Dendritic cell treated with granulocyte-macrophage colony-stimulating factor and Interleukin-4, amounts not matched to agents 40 ng/mL and 50 ng/mL, for 4 days (primary cell): ENCODE data around the gene UBR4.

ENCODE experiments used
- H3K27ac Mint-ChIP-seq: one replicate; pipeline ENCODE4 v1.8.0; 2022; ENCODE audit warnings: mild to moderate bottlenecking, mixed read lengths
- H3K27me3 Mint-ChIP-seq: one replicate; pipeline ENCODE4 v1.8.0; 2022; ENCODE audit warnings: mild to moderate bottlenecking, mixed read lengths
- H3K36me3 Mint-ChIP-seq: one replicate; pipeline ENCODE4 v1.8.0; 2022; ENCODE audit warnings: low read depth, mixed read lengths
- H3K4me1 Mint-ChIP-seq: one replicate; pipeline ENCODE4 v1.8.0; 2022; ENCODE audit warnings: low read depth, mixed read lengths
- H3K4me3 Mint-ChIP-seq: one replicate; pipeline ENCODE4 v1.8.0; 2022; ENCODE audit warnings: mild to moderate bottlenecking, moderate library complexity, mixed read lengths
- H3K9me3 Mint-ChIP-seq: one replicate; pipeline ENCODE4 v1.8.0; 2022; ENCODE audit warnings: mixed read lengths
- intact Hi-C: fragments of 100-400 bp; cut with micrococcal nuclease; formaldehyde crosslinking; loops from one replicate; pipeline ENCODE4 v1.15.0; 2022

Gene UBR4

GRCh38 chr1:19208710-19209438 lies 1.2 kb downstream of the UBR4 start:
- H3K36me3 Mint-ChIP-seq = peaks cover 38% of the 10 kb centered on the region
- intact Hi-C loops = no loop called here
- H3K27me3 Mint-ChIP-seq = no peaks in the 10 kb centered on the region

GRCh38 chr1:19206947-19207346 lies 3.1 kb downstream of the UBR4 start:
- no peak overlapping the region for H3K27ac Mint-ChIP-seq
- intact Hi-C loops = no loop called here
- no peaks in the 10 kb centered on the region for H3K27me3 Mint-ChIP-seq

More at GRCh38 chr1:19208710-19209438, 1.2 kb downstream of the UBR4 start:
- H3K4me3 Mint-ChIP-seq = peak overlapping the region; percentile 84
- H3K27ac Mint-ChIP-seq = peak overlapping the region; percentile 93
- H3K4me1 Mint-ChIP-seq = peaks cover 59% of the 10 kb centered on the region
- H3K9me3 Mint-ChIP-seq = no peaks in the 10 kb centered on the region

DNA sequence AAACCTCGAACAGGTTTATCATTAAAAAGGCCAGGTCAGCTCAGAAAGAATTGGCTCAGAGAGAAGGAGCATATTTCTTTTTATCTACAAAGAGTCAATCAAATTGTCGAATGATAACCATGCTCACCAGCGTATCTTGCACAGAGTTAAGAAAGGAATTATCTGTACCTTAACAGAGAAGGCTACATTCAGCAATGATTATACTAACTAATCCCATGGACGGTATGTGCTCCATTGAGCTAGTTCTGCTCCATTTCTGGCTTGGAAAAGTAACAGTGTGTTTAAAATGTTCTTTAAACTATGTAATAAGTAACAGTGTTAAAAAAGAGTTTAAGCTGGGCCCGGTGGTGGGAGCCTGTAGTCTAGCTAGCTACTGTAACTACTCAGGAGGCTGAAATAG lies 4.2 kb downstream of the UBR4 start:
- Mint-ChIP-seq H3K4me1 (peaks cover 40% of the 10 kb centered on the region), H3K27me3 (no peaks in the 10 kb centered on the region), H3K27ac (peak overlapping the region; percentile 85), H3K36me3 (peaks cover 37% of the 10 kb centered on the region), H3K9me3 (no peaks in the 10 kb centered on the region), H3K4me3 (no peak overlapping the region)
- intact Hi-C loops = no loop called here

More at GRCh38 chr1:19206947-19207346, 3.1 kb downstream of the UBR4 start:
- peaks cover 29% of the 10 kb centered on the region for H3K36me3 Mint-ChIP-seq
- no peak overlapping the region for H3K4me3 Mint-ChIP-seq
- no peaks in the 10 kb centered on the region for H3K9me3 Mint-ChIP-seq
- H3K4me1 Mint-ChIP-seq = peaks cover 47% of the 10 kb centered on the region

DNA sequence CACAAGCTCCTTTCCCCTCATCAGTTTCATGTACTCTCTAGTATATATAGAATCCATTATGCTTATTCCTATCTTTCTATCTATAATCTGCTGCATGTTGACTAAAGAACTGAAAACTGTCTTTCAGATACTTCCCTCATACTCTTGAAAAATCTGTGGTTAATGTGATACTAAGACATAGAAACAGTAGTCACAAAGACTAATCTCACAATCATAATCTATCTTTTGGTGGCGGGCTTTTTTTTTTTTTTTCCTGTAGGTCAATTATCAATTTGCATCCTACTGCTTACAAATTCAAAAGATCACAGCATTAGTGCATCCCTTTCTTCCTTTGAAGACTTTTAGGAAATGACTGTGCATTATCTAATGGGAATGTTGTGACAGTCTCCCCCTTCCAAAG lies 4.7 kb downstream of the UBR4 start:
- Mint-ChIP-seq H3K4me3 (no peak overlapping the region), H3K4me1 (peaks cover 37% of the 10 kb centered on the region), H3K36me3 (peaks cover 37% of the 10 kb centered on the region), H3K27ac (peak overlapping the region; percentile 85), H3K27me3 (no peaks in the 10 kb centered on the region), H3K9me3 (no peaks in the 10 kb centered on the region)
- intact Hi-C loops = no loop called here

DNA sequence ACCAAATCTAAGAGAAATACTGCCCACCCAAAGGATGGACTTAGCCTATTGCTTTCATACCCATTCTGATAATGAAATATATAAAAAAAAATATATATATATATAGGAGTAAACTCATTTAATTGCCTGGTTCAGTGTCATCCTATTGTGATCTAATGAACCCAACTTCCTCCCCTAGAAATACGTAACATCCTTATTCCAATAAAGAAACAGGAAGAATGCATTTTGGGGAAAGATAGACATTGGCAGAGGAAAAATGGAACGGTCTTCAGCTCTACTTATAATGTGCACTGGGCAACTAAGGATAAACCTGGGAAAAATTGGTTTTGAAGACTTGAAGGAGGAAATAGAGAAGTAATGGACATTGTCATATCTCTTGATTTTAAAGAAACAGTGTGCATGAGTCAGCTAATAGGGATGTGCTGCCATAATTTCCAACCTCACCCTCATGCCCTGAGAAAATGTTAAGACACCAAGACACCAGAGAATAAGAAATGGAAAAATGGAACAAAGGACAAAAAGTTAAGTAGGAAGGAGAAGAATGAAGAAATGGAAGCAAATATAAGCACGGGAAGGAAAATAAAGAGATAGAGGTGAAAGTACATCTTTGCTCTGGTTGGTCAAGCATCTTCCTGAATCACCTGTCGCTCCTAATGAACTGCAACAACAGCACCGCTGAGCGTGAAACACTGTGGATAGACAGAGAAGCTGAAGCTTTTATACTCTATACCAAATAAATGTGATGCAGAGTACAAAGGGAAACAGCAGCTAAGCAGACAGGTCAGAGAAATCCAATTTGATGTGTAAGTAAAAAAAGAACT lies 5.4 kb downstream of the UBR4 start:
- Mint-ChIP-seq H3K9me3 (no peaks in the 10 kb centered on the region), H3K4me1 (peaks cover 37% of the 10 kb centered on the region), H3K27ac (peak overlapping the region; percentile 85), H3K36me3 (peaks cover 38% of the 10 kb centered on the region), H3K27me3 (no peaks in the 10 kb centered on the region), H3K4me3 (peak overlapping the region; percentile 61)
- intact Hi-C loops = no loop called here

DNA sequence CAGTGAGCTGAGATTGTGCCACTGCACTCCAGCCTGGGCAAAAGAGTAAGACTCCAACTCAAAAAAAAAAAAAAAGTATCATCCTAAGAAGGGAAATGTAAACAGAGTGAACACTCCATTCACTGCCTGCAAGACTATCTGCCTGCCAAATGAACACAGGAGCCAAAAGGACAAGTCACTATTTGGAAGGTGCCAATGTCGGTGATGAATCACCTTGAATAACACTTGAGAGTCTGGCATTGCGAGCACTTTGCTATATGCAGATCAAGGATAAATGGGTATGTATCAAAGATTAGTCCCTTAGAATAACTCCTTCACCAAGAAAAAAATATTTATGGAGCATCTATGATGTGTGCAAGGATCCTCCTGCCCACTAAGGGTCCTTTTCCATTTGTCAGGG lies 6.6 kb downstream of the UBR4 start:
- intact Hi-C loops = no loop called here
- Mint-ChIP-seq H3K27ac (peak overlapping the region; percentile 85), H3K36me3 (peaks cover 45% of the 10 kb centered on the region), H3K4me3 (no peak overlapping the region), H3K4me1 (peaks cover 36% of the 10 kb centered on the region), H3K9me3 (no peaks in the 10 kb centered on the region), H3K27me3 (no peaks in the 10 kb centered on the region)

DNA sequence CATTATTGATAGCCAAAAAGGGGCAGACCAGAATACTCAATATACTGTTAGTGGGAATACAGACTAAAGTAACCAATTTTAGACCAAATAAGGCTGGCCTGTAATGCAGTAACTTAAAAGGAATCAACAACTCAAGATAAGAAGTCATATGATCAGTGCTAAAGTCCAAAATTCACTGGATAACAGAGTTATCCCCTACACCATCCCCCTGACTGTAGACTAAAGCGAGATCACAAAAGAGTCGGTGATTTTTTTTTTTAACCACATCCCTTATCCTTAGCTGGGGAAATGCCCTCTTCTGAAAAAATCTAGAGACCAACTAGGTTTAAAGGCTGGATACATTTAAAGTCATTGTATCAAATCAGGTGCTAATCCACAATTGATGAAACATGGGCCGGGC lies 7.7 kb downstream of the UBR4 start:
- no peaks in the 10 kb centered on the region for H3K9me3 Mint-ChIP-seq
- H3K36me3 Mint-ChIP-seq = peaks cover 55% of the 10 kb centered on the region
- no peak overlapping the region for H3K27ac Mint-ChIP-seq
- no peak overlapping the region for H3K4me3 Mint-ChIP-seq
- no peaks in the 10 kb centered on the region for H3K27me3 Mint-ChIP-seq
- intact Hi-C loops = no loop called here
- H3K4me1 Mint-ChIP-seq = peaks cover 26% of the 10 kb centered on the region

DNA sequence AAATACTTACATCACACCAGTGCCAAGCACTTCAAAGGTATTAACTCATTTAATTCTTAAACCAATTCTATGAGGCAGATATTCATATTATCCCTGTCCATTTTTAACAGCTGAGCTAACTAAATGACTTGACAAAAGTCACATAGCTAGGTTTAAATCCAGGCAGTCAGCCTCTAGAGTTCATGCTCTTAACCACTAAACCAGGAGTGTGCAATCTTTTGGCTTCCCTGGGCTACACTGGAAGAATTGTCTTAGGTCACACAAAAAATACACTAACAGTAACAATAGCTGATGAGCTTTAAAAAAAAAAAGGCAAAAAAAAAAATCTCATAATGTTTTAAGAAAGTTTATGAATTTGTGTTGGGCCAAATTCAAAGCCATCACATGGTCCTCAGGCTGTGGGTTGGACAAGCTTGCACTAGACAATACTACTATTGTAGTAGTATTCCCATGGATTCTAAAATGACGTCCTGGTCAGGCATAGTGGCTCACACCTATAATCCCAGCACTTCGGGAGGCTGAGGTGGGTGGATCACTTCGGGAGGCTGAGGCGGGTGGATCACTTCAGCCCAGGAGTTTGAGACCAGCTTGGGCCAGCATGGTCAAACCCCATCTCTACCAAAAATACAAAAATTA lies 10.0 kb downstream of the UBR4 start:
- Mint-ChIP-seq H3K36me3 (peaks cover 78% of the 10 kb centered on the region), H3K4me3 (no peak overlapping the region), H3K27ac (no peak overlapping the region), H3K4me1 (peaks cover 8% of the 10 kb centered on the region), H3K9me3 (no peaks in the 10 kb centered on the region), H3K27me3 (no peaks in the 10 kb centered on the region)
- intact Hi-C loops = no loop called here

DNA sequence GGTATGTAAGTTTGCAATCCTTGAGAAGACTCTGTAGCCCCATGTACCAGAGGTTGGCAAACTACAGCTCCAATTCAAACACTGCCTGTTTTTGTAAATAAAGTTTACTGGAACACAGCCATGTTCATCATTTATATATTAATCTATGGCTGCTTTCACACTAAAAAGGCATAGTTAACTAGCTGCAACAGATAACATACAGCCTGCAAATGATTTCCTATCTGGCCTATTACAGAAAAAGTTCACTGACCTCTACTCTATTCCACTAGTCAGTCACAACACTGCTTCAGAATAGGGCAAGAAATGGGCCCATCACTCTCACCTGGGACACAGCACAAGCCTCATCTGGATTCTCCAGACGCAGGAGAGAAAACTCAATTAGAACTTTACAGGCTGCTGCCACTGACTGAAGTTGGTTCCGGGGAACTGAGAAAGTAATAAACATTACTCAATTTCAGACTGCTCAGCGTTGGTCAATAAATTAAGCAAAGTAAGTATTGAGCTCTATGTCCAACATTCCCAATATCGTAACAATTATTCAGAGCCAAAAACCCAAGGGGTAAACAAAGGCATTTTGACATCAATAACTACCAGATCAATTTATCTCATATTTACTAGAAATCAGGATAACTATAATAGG lies 10.6 kb downstream of the UBR4 start:
- peaks cover 84% of the 10 kb centered on the region for H3K36me3 Mint-ChIP-seq

DNA sequence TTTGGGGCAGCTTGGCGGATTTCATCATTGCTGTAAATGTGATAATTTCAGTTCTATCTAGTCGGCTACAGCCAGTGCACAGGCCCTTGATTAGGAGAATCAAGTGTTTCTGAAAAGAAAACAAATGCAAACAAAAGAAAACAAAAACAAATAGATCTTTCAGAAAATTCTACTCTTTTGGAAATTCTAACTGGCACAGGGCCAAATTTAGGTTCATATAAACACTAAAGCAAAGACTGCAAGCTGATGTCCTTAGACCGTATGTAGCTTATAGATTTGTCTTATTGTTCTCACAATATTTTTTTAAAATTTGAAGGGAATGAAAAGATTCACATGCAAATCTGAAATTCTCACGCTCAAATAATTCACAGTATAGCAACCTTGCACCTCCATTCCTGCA lies 11.2 kb downstream of the UBR4 start:
- H3K36me3 Mint-ChIP-seq = peaks cover 90% of the 10 kb centered on the region
- no peaks in the 10 kb centered on the region for H3K9me3 Mint-ChIP-seq
- no peaks in the 10 kb centered on the region for H3K27me3 Mint-ChIP-seq
- no peaks in the 10 kb centered on the region for H3K4me1 Mint-ChIP-seq
- H3K4me3 Mint-ChIP-seq = no peak overlapping the region
- intact Hi-C loops = no loop called here
- H3K27ac Mint-ChIP-seq = no peak overlapping the region

More for the DNA sequence above, 10.6 kb downstream of the UBR4 start:
- intact Hi-C loops = no loop called here
- H3K27ac Mint-ChIP-seq = no peak overlapping the region
- no peak overlapping the region for H3K4me3 Mint-ChIP-seq
- H3K9me3 Mint-ChIP-seq = no peaks in the 10 kb centered on the region
- H3K4me1 Mint-ChIP-seq = peaks cover 2% of the 10 kb centered on the region
- H3K27me3 Mint-ChIP-seq = no peaks in the 10 kb centered on the region

DNA sequence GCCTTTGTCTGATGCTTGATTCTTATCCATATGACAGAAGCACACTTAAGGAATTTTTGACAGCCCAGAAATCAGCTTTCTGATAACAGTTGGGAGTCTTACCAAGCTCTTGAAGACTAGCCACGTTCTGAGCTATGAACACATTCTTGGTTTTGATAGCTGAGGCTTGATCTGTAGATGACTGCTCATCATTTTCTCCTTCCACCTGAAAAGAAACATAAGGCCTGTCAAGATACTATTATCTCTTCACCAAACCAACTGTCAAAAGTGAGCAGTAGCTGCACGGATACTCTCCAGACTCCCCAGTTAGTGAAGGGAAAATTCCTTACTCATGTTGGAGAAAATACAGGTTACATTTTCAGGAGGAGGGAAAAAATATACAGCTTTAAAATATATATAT lies 12.2 kb downstream of the UBR4 start:
- Mint-ChIP-seq H3K4me1 (no peaks in the 10 kb centered on the region), H3K36me3 (peaks cover 98% of the 10 kb centered on the region), H3K9me3 (no peaks in the 10 kb centered on the region), H3K27ac (no peak overlapping the region), H3K4me3 (no peak overlapping the region), H3K27me3 (no peaks in the 10 kb centered on the region)
- intact Hi-C loops = no loop called here

DNA sequence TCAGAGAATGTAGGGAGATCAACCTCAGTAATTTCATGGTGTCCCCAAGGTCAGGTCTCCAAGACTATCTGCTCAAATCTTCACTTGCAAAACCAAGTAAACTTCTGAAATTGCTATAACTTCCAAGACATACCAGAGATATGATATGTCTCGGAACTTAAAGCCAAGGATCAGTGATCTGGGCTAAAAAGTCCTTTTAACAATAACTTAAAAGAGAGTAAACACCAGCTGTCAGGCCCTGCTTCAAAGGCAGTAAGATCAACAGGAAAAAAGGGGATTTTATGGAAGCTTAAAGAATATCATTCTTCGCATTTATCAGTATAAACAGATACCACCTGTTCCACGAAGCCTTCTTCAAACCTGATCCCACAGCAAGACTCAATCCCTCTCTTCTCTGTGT lies 13.7 kb downstream of the UBR4 start:
- Mint-ChIP-seq H3K4me1 (no peaks in the 10 kb centered on the region), H3K27me3 (no peaks in the 10 kb centered on the region), H3K27ac (peak overlapping the region; percentile 21), H3K9me3 (no peaks in the 10 kb centered on the region), H3K36me3 (peaks cover 99% of the 10 kb centered on the region), H3K4me3 (no peak overlapping the region)
- intact Hi-C loops = no loop called here

DNA sequence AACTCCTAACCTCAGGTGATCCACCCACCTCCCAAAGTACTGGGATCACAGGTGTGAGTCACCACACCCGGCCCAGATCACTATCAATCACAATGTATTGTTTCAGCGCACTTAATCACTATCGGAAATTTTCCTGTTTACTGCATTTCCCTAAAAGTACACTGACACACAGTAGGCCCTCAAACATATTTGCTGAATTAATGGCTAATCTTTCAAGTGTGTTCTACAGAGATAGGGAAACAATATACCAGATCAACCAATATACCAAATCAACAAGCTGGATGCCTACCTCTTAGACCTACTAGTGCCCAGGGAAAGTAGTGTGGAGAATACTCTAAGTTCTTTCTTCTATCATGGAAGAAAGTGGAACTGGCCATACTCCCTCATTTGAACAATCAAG lies 17.1 kb downstream of the UBR4 start:
- intact Hi-C loops = no loop called here
- Mint-ChIP-seq H3K27me3 (no peaks in the 10 kb centered on the region), H3K9me3 (no peaks in the 10 kb centered on the region), H3K4me1 (no peaks in the 10 kb centered on the region), H3K36me3 (peaks cover 98% of the 10 kb centered on the region), H3K4me3 (no peak overlapping the region), H3K27ac (no peak overlapping the region)

DNA sequence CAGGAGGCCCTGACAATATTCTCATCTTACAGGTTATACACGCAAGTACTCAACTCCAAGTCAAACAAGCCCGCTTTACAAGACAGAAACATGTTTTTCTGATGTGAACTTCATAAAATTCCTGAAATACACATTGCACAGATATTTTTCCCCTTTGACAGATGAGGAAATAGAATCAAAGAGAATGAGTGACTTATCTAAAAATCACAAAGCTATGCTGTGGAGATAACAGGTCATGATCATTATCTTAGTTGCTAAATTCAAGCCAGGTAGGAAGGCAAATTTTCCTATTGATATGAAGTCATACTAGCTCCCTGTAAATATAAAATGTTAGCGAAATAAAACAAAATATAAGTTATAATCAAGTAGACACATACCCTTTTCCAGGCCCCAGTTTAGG lies 18.3 kb downstream of the UBR4 start:
- no peak overlapping the region for H3K4me3 Mint-ChIP-seq
- no peaks in the 10 kb centered on the region for H3K9me3 Mint-ChIP-seq
- intact Hi-C loops = no loop called here
- H3K27ac Mint-ChIP-seq = no peak overlapping the region
- H3K36me3 Mint-ChIP-seq = peaks cover 98% of the 10 kb centered on the region
- H3K4me1 Mint-ChIP-seq = no peaks in the 10 kb centered on the region
- H3K27me3 Mint-ChIP-seq = no peaks in the 10 kb centered on the region
